GM18873 (cell line): ENCODE results near the gene HNF1B.
"Not testable (repeated sequence)": the region's sequence is repeated elsewhere in the genome, so short reads cannot be mapped to it uniquely, and the experiment has no call there.

Experiments used
- ATAC-seq: cut with Tn5 transposase; IDR thresholded peaks from one replicate; pipeline ENCODE4 v1.9.1; 2021; ENCODE audit warnings: mild to moderate bottlenecking, moderate library complexity, moderate number of reproducible peaks; ENCODE audit not compliant: unreplicated experiment, low FRiP score

HNF1B gene

GRCh38 chr17:37708616-37709212 lies 36.1 kb downstream of the HNF1B start:
- ATAC-seq, result no peak

GRCh38 chr17:37708008-37708615 lies 36.7 kb downstream of the HNF1B start:
- ATAC-seq, result no peak

DNA sequence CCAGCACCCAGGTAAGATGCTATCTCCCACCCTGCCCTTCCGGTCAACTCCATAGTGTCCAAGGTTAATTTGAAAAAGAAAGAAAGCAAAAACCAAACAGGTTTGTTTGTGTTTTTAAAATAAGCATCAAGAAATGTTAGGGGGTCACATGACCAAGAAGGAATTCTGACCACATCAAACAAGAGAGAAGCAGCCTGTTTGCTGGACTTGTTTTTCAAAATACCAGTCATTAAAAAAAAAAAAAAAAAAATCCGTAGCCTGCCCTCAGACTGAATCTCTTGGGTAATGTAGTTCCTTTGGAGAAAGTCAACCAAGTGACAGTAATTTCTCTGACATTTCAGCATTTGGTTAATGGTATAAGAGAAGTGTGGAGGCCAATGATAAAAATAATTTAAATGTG lies 38.4 kb downstream of the HNF1B start:
- ATAC-seq, result no peak

DNA sequence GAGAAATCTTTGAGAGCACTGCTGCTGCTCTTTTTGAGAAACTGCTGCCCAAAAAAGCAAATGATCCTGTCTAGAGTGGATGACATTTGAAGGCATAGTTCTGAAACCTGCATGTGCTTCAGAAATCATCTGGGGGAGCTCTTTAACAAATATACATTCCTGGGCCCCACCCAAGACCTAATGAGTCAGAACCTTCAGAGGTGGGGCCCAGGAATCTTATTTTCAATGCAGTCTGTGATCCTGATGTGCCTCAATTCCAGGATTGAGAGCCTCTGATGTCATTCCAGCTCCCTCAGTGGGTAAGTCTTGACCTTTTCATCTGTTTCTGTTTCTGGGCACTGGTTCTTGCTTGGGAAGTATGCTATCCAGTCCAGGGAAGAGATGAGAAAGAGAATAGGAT lies 42.3 kb downstream of the HNF1B start:
- no peak for ATAC-seq

- no peak for ATAC-seq
These were observed 43.4 kb downstream of the HNF1B start for GRCh38 chr17:37701496-37701898.

DNA sequence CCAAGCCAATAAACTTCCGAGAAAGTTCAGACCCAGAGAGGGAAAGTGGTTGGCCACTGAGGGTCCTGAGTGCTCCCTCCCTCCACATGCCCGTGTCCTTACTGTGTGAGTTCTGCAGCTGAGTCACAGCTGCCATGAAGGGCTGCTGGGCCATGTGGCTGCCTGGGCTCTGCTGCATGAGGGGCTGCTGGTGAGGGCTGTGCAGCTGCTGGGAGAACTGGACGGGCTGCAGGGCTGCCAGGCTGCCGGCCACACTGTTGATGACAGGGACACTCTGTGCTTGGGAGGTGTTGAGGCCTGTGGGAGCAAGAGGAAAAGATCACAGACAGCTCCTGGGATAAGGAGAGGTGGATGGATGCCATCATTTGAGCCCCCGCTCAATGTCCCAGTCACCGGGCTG lies 44.0 kb downstream of the HNF1B start:
- ATAC-seq, result no peak

GRCh38 chr17:37699285-37699973 lies 45.4 kb downstream of the HNF1B start:
- ATAC-seq, result no peak

GRCh38 chr17:37698911-37699255 lies 46.0 kb downstream of the HNF1B start:
- ATAC-seq, result no peak

DNA sequence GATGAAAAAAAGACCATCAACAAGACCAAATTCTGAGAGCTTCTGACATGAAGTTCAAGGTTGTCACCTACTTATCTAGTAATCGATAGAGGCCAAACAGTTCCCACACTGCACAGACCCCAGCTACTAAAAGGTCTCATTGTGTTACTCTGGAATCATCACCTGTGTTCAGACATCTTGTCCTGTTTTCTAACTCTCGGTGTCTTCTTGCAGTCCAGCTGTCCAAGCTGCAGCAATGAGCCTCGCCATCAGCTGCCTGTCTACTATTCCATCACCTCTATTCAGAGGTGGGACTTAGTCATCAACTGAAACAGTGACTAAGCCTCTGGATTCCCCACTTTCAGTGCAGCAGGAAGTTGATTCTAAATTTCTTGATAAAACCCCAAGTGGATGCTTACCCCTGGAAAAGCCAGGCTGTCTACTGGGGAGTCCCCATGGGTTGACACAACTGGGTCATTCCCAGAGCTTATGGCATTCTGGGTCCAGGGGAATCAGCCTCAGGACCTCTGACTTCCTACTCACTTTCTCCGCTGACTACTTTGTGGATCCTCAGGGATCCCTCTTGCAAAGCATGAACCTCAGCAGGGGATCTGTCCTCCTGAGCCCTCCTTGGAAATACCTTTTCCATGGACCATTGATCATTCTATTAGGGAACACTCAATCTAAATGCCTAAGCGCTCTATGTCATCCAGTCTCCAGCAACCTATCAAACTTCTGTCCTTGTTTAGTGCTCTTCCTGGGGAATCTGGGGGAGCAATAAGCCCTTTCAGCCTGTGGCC lies 46.5 kb downstream of the HNF1B start:
- ATAC-seq, result no peak

GRCh38 chr17:37697381-37697780 lies 47.5 kb downstream of the HNF1B start:
- no peak for ATAC-seq

DNA sequence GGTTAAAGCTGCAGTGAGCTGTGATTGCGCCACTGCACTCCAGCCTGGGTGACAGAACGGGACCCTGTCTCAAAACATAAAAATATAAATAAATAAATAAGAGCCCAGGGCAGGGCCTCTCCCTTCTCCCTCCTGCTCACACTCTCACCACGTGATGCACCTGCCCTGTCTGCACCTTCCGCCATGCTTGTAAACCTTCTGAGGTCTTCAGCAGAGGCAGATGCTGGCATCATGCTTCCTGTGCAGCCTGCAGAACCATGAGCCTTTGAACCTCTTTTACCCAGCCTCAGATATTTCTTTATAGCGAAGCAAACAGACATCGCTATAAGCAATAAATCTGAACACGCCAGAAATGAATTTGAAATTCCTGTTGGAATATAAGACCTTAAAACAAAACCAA lies 48.5 kb downstream of the HNF1B start:
- ATAC-seq, result no peak

- ATAC-seq, result no peak
These were observed 49.1 kb downstream of the HNF1B start for GRCh38 chr17:37695726-37696125.

DNA sequence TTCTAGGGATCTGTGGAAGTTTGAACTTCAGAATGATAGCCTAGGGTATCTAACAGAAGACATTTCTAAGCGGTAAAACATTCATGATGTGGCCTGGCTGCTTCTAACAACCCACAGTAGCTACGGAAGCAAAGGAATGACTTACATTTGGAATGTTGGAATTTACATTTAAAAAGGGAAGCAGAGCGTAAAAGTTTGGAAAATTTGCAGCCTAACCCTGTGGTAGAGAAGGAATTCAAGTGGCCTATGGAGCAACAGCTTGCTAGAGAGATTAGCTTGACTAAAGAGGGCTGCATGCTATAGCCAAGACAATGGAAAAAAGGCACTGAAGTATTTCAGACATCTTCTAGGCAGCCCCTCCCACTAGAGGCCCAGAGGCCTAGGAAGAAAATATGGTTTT lies 50.1 kb downstream of the HNF1B start:
- no peak for ATAC-seq

DNA sequence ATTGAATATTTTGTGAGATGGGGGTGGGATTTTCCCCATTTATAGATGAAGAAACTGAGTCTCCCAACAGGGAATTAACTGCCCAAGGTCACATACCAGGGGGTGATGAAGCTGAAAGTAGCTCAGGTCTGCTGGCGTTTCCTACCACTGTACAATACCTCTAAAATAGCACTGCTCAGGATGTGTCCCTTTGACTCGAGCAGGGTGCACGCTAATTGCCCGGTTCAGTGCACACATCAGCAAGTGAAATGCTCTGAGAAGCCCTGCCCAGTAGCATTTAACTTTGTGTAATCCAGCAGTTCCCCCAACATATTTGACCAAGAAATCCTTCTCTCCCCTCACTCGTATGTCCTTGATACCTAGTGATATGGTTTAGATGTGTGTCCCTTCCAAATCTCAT lies 51.5 kb downstream of the HNF1B start:
- ATAC-seq, result no peak

DNA sequence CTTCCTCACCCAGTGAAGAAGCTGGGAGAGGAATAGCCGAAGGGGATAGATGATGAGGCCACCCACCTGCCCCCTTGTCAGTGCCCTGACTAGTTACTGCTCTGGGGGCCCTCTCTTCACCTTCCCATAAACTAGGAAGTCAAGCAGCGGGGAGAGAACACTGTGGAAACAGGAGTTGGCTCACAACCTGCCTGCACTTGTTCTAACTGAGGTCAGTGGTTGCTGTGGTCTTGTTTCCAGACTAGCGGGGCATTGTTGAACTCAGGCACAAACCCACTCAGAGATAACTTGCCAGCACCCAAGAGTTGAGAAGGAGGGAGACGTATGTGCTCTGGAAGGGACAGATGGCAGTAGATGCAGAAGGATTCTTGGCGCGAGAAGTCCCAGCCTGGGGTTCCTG lies 53.1 kb downstream of the HNF1B start:
- ATAC-seq, result no peak

DNA sequence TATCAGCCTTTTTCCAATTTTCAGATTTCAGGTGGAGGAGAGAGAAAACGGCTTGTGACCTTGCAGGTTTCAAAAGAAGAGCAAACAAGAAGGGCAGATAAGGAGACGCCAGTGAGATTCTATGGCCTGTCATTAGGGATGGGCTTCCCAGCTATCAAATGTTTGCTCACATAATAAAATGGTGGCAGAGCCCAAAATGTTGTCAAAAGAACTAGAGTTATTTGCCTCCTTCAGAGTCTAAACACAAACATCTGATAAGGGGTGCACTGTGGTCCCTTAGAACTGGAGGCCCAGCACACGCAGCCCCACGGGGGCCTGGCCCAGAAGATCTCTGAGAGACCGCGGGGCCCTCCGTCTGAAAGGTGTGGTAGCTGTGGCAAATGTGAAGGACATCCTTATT lies 55.5 kb downstream of the HNF1B start:
- ATAC-seq, result no peak

DNA sequence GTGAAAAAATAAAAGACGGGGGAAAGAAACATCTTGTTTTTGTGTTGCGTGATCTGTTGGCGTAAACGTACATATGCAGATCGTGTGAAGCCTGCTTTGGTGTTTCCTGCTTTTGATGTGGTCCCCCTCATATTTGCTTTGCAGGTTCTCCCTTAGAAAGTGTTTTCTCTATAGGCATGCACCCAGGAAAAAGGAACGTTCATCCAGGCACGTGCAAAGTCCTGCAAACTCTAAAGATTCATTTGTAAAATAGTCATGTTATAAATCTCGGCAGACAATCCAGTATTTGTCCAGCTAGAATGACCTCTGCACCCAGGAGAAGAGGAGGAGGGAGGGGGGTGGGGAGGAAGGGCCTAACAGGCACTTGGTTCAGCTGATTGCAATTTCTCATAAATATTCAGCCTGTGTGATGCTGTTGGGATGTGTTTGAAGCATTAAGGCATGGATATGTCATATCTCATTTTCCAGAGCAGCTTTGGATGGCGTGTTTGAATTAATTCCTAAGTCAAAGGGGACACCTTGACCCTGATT lies 61.3 kb downstream of the HNF1B start:
- no peak for ATAC-seq

DNA sequence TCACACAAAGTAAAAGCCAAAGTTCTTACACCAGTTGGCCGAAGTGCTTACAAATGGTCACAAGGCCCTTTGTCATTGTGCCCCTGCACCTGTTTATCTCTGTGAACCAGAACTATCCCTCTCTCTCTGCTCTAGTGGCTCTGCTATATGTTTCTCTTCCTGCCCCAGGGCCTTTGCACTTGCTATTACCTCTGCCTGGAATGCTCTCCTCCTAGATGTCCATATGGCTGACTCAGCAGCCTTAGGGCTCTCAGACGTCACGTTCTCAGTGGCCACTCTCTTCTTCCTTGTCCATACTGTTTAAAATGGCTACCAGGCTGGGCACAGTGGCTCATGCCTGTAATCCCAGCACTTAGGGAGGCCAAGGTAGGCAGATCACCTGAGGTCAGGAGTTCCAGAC lies 62.9 kb downstream of the HNF1B start:
- no peak for ATAC-seq

DNA sequence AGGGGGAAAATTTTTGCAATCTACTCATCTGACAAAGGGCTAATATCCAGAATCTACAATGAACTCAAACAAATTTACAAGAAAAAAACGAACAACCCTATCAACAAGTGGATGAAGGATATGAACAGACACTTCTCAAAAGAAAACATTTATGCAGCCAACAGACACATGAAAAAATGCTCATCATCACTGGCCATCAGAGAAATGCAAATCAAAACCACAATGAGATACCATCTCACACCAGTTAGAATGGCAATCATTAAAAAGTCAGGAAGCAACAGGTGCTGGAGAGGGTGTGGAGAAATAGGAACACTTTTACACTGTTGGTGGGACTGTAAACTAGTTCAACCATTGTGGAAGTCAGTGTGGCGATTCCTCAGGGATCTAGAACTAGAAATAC lies 64.9 kb downstream of the HNF1B start:
- ATAC-seq, result not testable (repeated sequence)

GRCh38 chr17:37678036-37678435 lies 66.8 kb downstream of the HNF1B start:
- no peak for ATAC-seq

GRCh38 chr17:37677021-37677420 lies 67.8 kb downstream of the HNF1B start:
- no peak for ATAC-seq
